Gastroesophageal sphincter (tissue), 4 donors: ENCODE results near the gene ACAD8. TPM values are rescaled to one million over a fixed set of nuclear protein-coding genes. Genes with fewer than 3 reads are reported as not detected.
A peak's percentile ranks its signal among the peaks of the same experiment; 100 is the strongest.

ENCODE experiments used
- ATAC-seq: fragments of 150-250 bp; one replicate; pipeline ENCODE4 v1.9.1; 2016; ENCODE audit warnings: mild to moderate bottlenecking, moderate library complexity
- H3K27ac ChIP-seq, 4 donors: fragments of 200-600 bp; sonication (generic) in 3 of 4; 1 replicate in 3 of 4; 2 replicates in 1 of 4; pipeline ENCODE4 v1.5.1; 2016 to 2019
- H3K27me3 ChIP-seq: fragments of 200-600 bp; sonication (generic); one replicate; pipeline ENCODE4 v1.5.1; 2019
- H3K36me3 ChIP-seq, 2 donors: fragments of 200-600 bp; sonication (generic); one replicate each; pipeline ENCODE4 v1.5.1; 2019; ENCODE audit warnings: control low read depth in 1 of 2
- H3K4me1 ChIP-seq, 3 donors: fragments of 200-600 bp; sonication (generic); 1 replicate in 2 of 3; 2 replicates in 1 of 3; pipeline ENCODE4 v1.5.1; 2016 to 2019; ENCODE audit warnings: control low read depth in 2 of 3
- H3K4me3 ChIP-seq, 2 donors: fragments of 200-600 bp; sonication (generic); one replicate each; pipeline ENCODE4 v1.5.1; 2019; ENCODE audit warnings: mild to moderate bottlenecking in 1 of 2, moderate library complexity in 1 of 2
- H3K9me3 ChIP-seq, 3 donors: fragments of 200-600 bp; sonication (generic); one replicate each; pipeline ENCODE4 v1.5.1; 2017 to 2019; ENCODE audit warnings: control low read depth in 2 of 3
- EP300 ChIP-seq: sonication (generic); formaldehyde crosslinking; IDR thresholded peaks from one replicate; pipeline ENCODE4 v1.6.1; 2017; ENCODE audit warnings: antibody characterized with exemption, mild to moderate bottlenecking
- POLR2A ChIP-seq, 2 donors: fragments of 450-650 bp; IDR thresholded peaks; one replicate each; pipeline ENCODE4 v1.6.1; 2017; ENCODE audit warnings: antibody characterized with exemption in 2 of 2, mild to moderate bottlenecking in 2 of 2, moderate library complexity in 1 of 2
- POLR2AphosphoS5 ChIP-seq: sonication (generic); formaldehyde crosslinking; IDR thresholded peaks from one replicate; pipeline ENCODE4 v1.6.1; 2017; ENCODE audit warnings: antibody characterized with exemption
- WGBS, 2 donors: methylation state at CpG; one replicate each; pipeline ENCODE4 v1.1.5; 2018; ENCODE audit warnings: low coverage in 1 of 2; 5-methylcytosine and 5-hydroxymethylcytosine counted together
- total RNA-seq, 4 donors: library from RNA; depleted of rRNA; stranded (reverse); fragments of >200 nt; gene quantifications; one replicate each; pipeline ENCODE4 v1.1.0, GENCODE V29; 2016
- TF ChIP-seq, protein P1 (sequence below), 4 experiments: fragments of 200-600 bp in 2 of 4; fragments of 450-650 bp in 2 of 4; sonication (generic) in 1 of 4; IDR thresholded peaks; one replicate each; pipeline ENCODE4 v1.5.1; 2017 to 2019; ENCODE audit warnings: antibody characterized with exemption in 4 of 4, mild to moderate bottlenecking in 2 of 4, moderate library complexity in 2 of 4

The ACAD8 gene
- total RNA-seq, 4 donors from 2014 or later: 20.1 to 28.8 (median 22.3) TPM

- no CpG with 5 or more reads among the region's 5 CpGs for WGBS, 2 donors
- H3K27me3 ChIP-seq: peaks cover 66% of the 10 kb centered on the region
- no peak overlapping the region for H3K4me3 ChIP-seq
- TF ChIP-seq, protein P1, sequence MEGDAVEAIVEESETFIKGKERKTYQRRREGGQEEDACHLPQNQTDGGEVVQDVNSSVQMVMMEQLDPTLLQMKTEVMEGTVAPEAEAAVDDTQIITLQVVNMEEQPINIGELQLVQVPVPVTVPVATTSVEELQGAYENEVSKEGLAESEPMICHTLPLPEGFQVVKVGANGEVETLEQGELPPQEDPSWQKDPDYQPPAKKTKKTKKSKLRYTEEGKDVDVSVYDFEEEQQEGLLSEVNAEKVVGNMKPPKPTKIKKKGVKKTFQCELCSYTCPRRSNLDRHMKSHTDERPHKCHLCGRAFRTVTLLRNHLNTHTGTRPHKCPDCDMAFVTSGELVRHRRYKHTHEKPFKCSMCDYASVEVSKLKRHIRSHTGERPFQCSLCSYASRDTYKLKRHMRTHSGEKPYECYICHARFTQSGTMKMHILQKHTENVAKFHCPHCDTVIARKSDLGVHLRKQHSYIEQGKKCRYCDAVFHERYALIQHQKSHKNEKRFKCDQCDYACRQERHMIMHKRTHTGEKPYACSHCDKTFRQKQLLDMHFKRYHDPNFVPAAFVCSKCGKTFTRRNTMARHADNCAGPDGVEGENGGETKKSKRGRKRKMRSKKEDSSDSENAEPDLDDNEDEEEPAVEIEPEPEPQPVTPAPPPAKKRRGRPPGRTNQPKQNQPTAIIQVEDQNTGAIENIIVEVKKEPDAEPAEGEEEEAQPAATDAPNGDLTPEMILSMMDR (IDR thresholded peaks at IDR 0.05): no peak
- no peak for TF ChIP-seq POLR2AphosphoS5
- no peak for TF ChIP-seq POLR2A (IDR thresholded peaks at IDR 0.05)
- no peak for TF ChIP-seq EP300
- no peak for ATAC-seq
- H3K4me1 ChIP-seq: no peaks in the 10 kb centered on the region
- H3K27ac ChIP-seq: no peak overlapping the region
- peaks cover 0 to 4% of the 10 kb centered on the region in 2 donors for H3K36me3 ChIP-seq
- no peaks in the 10 kb centered on the region for H3K9me3 ChIP-seq
Measured at GRCh38 chr11:134270250-134270714, 16.9 kb downstream of the ACAD8 start.

- Histone ChIP-seq H3K36me3 (no peaks in the 10 kb centered on the region), H3K4me1 (peaks cover 0 to 16% (median 13%) of the 10 kb centered on the region in 3 donors), H3K27me3 (peaks cover 83% of the 10 kb centered on the region), H3K4me3 (no peak overlapping the region), H3K9me3 (no peaks in the 10 kb centered on the region), H3K27ac (no peak overlapping the region)
- TF ChIP-seq, protein P1 (IDR thresholded peaks at IDR 0.05): no peak
- no peak for TF ChIP-seq POLR2A (IDR thresholded peaks at IDR 0.05)
- no peak for TF ChIP-seq EP300
- no peak for TF ChIP-seq POLR2AphosphoS5
- ATAC-seq: no peak
- 94% methylated on average over 4 of the region's 4 CpGs; no CpG with 5 or more reads in 1 of the 2 donors for WGBS, 2 donors
Measured at GRCh38 chr11:134271978-134272377, 18.6 kb downstream of the ACAD8 start.

GRCh38 chr11:134272381-134273316, 19.3 kb downstream of the ACAD8 start:
- no peak overlapping the region for H3K27ac ChIP-seq
- 41 to 47% methylated on average over 8 to 15 of the region's 18 CpGs for WGBS, 2 donors
- no peaks in the 10 kb centered on the region for H3K36me3 ChIP-seq
- H3K4me3 ChIP-seq: no peak overlapping the region
- TF ChIP-seq, protein P1 (IDR thresholded peaks at IDR 0.05): no peak
- peaks cover 90% of the 10 kb centered on the region for H3K27me3 ChIP-seq
- peaks cover 0 to 23% (median 14%) of the 10 kb centered on the region in 3 donors for H3K4me1 ChIP-seq
- H3K9me3 ChIP-seq: no peaks in the 10 kb centered on the region
- peak; percentile 42 for ATAC-seq

DNA sequence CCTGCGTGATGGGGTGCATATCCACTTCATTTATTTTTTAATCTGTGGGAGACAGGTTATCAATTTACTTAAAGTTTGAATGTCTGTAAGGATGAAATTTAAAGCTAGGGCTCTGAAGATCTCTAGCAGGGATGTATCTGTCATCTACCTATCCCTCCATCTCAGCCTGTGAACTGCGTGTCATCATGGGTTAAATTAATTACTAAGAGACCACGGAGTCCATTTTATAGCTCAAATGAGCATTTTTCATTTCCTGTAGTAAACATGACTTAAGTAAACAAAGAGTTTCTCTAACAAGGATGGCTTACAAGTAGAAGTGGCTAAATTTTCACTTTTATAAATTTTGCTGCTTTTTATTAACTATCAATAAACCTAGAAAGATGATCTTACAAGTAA, 19.9 kb downstream of the ACAD8 start:
- Histone ChIP-seq H3K4me1 (peaks cover 0 to 23% (median 14%) of the 10 kb centered on the region in 3 donors), H3K36me3 (no peaks in the 10 kb centered on the region), H3K4me3 (no peak overlapping the region), H3K27me3 (peaks cover 96% of the 10 kb centered on the region), H3K9me3 (peaks cover 0 to 6% (median 0%) of the 10 kb centered on the region in 3 donors), H3K27ac (no peak overlapping the region)
- TF ChIP-seq, protein P1 (IDR thresholded peaks at IDR 0.05): no peak
- TF ChIP-seq EP300: no peak
- TF ChIP-seq POLR2AphosphoS5: no peak
- TF ChIP-seq POLR2A (IDR thresholded peaks at IDR 0.05): no peak
- ATAC-seq: no peak
- WGBS, 2 donors: 44 to 53% methylated on average over 3 of the region's 3 CpGs

GRCh38 chr11:134275188-134275533, 21.8 kb downstream of the ACAD8 start:
- Histone ChIP-seq H3K4me1 (peaks cover 0 to 23% (median 14%) of the 10 kb centered on the region in 3 donors), H3K4me3 (no peak overlapping the region), H3K9me3 (peaks cover 0 to 11% (median 0%) of the 10 kb centered on the region in 3 donors), H3K27ac (no peak overlapping the region), H3K27me3 (peaks cover 97% of the 10 kb centered on the region), H3K36me3 (no peaks in the 10 kb centered on the region)
- TF ChIP-seq POLR2A (IDR thresholded peaks at IDR 0.05) (no peak), POLR2AphosphoS5 (no peak), EP300 (no peak)
- TF ChIP-seq, protein P1 (IDR thresholded peaks at IDR 0.05): no peak
- 15 to 21% methylated on average over 5 of the region's 5 CpGs for WGBS, 2 donors
- no peak for ATAC-seq
